ENCODE results near the gene KIAA1958.

GRCh38 chr9:112623198-112623597 is 136.6 kb downstream of the KIAA1958 start:
- TF ChIP-seq HDGF (IDR thresholded peaks at IDR 0.05; ENCODE audit: borderline replicate concordance) (no peak), SP1 (IDR thresholded peaks at IDR 0.05) (no peak), ELF4 (IDR thresholded peaks at IDR 0.05) (no peak), CTBP1 (IDR thresholded peaks at IDR 0.05; ENCODE audit: borderline replicate concordance) (no peak), ZNF384 (IDR thresholded peaks at IDR 0.05) (no peak), BHLHE40 (IDR thresholded peaks at IDR 0.05; ENCODE audit: borderline replicate concordance) (no peak), FOXM1 (IDR thresholded peaks at IDR 0.05; ENCODE audit: borderline replicate concordance) (no peak), FOXA1 (IDR thresholded peaks at IDR 0.05) (no peak), PKNOX1 (IDR thresholded peaks at IDR 0.05) (no peak), SUZ12 (IDR thresholded peaks at IDR 0.05) (no peak), TARDBP (IDR thresholded peaks at IDR 0.05) (no peak), ARNT (IDR thresholded peaks at IDR 0.05) (no peak), L3MBTL2 (conservative IDR thresholded peaks at IDR 0.05) (no peak)
